Fibroblast of mammary gland (primary cell): ENCODE results near the gene AK8.

Experiments used
- DNase-seq: peaks from one replicate; pipeline ENCODE4 v3.0.0-alpha.2; 2010; ENCODE audit warnings: low read depth
- H3K4me3 ChIP-seq: 2 replicates; pipeline ENCODE4 v1.5.1; 2011; ENCODE audit warnings: low read depth, mild to moderate bottlenecking, low read length, moderate library complexity; ENCODE audit not compliant: control insufficient read depth
- TF ChIP-seq, protein P1 (sequence below): conservative IDR thresholded peaks from 2 replicates; pipeline ENCODE4 v1.5.1; 2011; ENCODE audit warnings: low read depth, low read length, inconsistent platforms; ENCODE audit not compliant: control insufficient read depth, insufficient read depth

The AK8 gene

DNA sequence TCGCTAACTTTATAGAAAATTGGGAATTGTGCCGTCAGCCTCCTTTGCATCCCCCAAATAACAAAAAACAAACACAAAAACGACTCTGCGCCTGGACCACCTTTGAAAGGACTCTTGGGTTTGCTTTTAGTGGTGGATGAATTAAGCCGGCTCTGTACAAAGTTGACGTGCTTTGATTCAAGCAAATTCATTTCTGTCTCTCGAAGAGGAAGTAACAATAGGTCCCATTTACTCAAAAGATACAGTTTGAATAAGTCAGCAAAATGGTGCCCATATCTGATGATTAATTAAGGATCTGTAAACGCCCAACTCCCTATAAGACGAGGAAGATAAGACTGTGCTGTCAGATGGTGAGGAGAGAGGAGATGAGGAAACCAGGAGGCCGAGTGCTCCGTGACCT lies 67.8 kb downstream of the AK8 start:
- no peak overlapping the region for H3K4me3 ChIP-seq
- no peak for DNase-seq
- TF ChIP-seq, protein P1, sequence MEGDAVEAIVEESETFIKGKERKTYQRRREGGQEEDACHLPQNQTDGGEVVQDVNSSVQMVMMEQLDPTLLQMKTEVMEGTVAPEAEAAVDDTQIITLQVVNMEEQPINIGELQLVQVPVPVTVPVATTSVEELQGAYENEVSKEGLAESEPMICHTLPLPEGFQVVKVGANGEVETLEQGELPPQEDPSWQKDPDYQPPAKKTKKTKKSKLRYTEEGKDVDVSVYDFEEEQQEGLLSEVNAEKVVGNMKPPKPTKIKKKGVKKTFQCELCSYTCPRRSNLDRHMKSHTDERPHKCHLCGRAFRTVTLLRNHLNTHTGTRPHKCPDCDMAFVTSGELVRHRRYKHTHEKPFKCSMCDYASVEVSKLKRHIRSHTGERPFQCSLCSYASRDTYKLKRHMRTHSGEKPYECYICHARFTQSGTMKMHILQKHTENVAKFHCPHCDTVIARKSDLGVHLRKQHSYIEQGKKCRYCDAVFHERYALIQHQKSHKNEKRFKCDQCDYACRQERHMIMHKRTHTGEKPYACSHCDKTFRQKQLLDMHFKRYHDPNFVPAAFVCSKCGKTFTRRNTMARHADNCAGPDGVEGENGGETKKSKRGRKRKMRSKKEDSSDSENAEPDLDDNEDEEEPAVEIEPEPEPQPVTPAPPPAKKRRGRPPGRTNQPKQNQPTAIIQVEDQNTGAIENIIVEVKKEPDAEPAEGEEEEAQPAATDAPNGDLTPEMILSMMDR = no peak

DNA sequence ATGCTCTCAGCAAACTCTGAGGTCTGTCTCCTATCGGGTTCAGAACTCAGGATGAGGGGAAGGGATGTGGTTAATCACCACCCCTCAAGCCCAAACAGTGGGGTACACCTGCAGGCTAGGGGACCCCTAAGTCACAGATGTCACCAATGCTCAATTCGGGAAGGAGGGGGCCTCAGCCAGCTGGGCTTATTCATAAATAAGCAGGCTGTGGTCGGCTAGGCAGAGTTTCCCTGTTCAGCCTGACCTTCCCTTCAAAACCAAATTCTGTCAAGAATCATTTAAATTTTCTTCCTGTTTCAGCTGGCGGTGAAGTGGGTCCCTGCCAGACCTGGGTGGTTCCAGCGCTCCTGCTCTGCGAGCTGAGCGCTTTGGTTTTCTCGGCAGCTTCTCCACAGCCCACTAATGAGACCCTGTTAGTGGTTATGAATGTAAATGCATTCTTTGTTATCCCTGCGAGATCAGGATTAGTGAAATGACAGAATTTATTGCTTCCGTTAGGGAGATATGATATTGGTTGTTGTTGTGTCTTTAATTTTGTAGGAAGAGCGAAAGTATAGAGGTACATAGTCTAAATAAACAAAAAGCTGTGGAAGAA lies 68.3 kb downstream of the AK8 start:
- TF ChIP-seq, protein P1 = no peak
- no peak overlapping the region for H3K4me3 ChIP-seq
- DNase-seq = no peak

DNA sequence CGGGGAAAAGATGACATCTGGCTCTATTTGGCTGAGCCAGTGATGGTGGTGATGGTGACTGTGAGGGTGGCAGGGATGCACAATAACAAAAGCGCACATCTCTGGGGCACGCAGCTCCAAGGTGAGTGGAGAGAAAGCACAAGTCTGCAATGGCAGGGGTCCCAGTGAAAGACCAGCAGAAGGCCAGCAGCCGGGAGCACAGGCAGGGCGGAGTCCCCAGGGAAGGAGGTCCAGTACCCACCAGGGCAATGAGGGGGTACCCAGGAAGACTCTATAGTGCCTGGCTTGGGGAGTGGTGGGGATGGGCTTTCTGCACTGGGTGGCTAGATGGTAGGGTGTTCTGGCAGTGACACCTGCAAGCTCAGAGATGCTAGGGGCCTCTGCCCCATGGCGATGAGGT lies 69.4 kb downstream of the AK8 start:
- no peak for DNase-seq
- no peak overlapping the region for H3K4me3 ChIP-seq
- TF ChIP-seq, protein P1 = no peak

DNA sequence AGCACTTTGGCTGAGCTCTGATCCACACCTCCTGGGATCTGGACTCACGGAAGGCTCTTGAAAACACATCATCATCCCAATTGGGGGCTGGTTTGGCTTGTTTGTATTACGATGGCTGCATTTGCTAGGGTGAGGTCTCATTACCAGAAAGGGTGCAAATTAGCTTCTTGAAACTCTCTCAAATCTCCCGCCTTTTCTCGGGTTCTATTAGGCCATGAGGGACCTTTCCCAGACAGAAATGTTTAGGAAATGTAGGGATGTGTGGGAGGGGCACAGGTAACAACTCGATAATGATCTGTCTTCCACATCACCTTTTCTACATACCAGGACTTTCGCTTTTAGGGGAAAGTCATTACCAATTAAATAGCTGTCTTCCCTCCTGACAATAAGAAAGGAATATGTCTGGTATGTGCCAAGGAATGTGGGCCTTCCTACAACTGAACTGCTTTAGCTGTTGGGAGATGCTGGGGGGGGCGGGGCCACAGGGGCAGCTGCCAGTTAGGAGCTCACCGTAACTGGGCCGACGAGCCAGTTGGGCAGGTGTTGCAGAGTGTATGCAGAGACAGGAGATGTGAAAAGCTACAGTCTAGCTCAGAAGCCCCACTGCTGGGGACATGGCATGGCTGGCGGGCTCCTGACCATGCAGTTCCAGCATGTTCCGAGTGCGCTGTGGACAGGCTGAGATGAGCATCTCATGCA lies 71.2 kb downstream of the AK8 start:
- TF ChIP-seq, protein P1 = no peak
- no peak for DNase-seq
- no peak overlapping the region for H3K4me3 ChIP-seq

DNA sequence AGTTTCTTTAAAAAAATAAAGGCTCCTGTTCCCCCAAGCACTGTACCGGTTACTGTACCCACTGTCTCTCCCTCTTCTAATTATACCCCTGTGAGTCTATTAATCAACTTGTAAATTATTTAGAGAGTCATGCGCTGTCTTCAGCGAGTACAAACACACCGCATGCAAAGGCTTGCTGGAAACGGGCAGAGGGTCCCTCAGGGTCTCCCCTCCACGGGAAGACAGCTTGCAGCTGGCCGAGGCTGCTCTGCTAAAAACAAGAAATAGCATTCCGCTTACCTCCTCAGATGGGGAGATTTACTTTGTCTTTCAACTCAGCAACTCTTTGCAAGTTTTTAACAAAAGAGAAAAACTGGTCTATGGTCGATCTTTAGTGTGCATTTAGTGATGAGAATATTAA lies 71.8 kb downstream of the AK8 start:
- TF ChIP-seq, protein P1 = no peak
- no peak overlapping the region for H3K4me3 ChIP-seq
- no peak for DNase-seq

DNA sequence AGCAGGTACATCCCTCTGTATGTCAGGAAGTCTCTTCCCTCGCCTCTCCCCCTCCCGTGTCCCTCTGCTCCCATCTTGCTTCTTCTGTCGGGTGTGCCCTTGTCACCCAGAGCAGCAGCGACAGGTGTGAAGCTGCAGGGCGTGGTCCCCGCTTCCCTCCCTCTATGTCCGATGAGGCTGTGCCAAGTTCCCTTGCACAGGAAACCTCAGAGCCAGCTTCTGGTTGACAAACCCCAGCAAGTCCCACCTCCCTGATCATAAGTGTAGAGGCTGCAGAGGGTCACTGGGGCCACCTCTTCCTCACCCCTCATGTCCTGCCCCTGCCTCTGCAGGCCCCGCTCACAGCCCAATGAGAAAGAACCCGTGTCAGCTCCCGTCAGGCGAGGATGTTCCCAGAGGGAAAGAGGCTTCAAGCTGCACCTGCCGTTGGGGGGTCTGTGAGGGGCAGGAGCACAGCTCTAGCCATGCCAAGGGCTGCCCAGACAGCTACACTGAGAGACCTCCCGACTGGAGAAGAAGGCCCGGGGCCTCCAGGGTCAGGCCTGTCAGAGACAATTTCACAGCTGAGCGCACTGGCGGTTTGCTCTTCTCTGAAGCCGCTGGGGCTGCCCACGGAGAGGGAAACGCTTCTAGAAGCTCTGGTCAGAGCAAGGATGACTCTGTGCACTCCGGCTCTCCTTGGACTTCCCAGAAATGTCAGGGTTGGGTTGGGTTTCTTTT lies 73.3 kb downstream of the AK8 start:
- TF ChIP-seq, protein P1 = no peak
- DNase-seq = no peak
- H3K4me3 ChIP-seq = no peak overlapping the region
